MM.1S (cell line): ENCODE measurements around the gene SETD3.

Experiments used
- DNase-seq: peaks from one replicate; pipeline ENCODE4 v3.0.0-alpha.2; 2015
- H2AFZ ChIP-seq: fragments of 300-600 bp; sonication (generic); 2 replicates; pipeline ENCODE4 v1.6.0; 2016; ENCODE audit warnings: antibody characterized with exemption, low read length
- H3F3A ChIP-seq: fragments of 300-600 bp; sonication (generic); 2 replicates; pipeline ENCODE4 v1.6.1; 2016; ENCODE audit warnings: mild to moderate bottlenecking, antibody characterized with exemption, low read length, moderate library complexity, mixed read lengths; ENCODE audit not compliant: insufficient read depth
- H3K27ac ChIP-seq: fragments of 300-600 bp; sonication (generic); 2 replicates; pipeline ENCODE4 v1.5.1; 2016; ENCODE audit warnings: mild to moderate bottlenecking, low read length
- H3K27me3 ChIP-seq: fragments of 300-600 bp; sonication (generic); replicated peaks from 2 replicates; pipeline ENCODE4 v1.6.0; 2016; ENCODE audit warnings: low read length; ENCODE audit not compliant: insufficient read depth
- H3K36me3 ChIP-seq: fragments of 300-600 bp; sonication (generic); replicated peaks from 2 replicates; pipeline ENCODE4 v1.6.1; 2016; ENCODE audit warnings: mild to moderate bottlenecking, low read length, mixed read lengths; ENCODE audit not compliant: insufficient read depth
- H3K4me1 ChIP-seq: fragments of 300-600 bp; sonication (generic); 2 replicates; pipeline ENCODE4 v1.6.1; 2016; ENCODE audit warnings: low read length, mixed read lengths
- H3K4me2 ChIP-seq: fragments of 300-600 bp; sonication (generic); 2 replicates; pipeline ENCODE4 v1.6.0; 2016; ENCODE audit warnings: low read depth, low read length
- H3K4me3 ChIP-seq: fragments of 300-600 bp; sonication (generic); 2 replicates; pipeline ENCODE4 v1.5.1; 2016; ENCODE audit warnings: low read length, mixed read lengths
- H3K79me2 ChIP-seq: fragments of 300-600 bp; sonication (generic); 2 replicates; pipeline ENCODE4 v1.6.1; 2016; ENCODE audit warnings: mixed run types, low read length, mixed read lengths
- H3K9ac ChIP-seq: fragments of 300-600 bp; sonication (generic); 2 replicates; pipeline ENCODE4 v1.6.1; 2016; ENCODE audit warnings: low read length, mixed read lengths
- H3K9me2 ChIP-seq: fragments of 300-600 bp; sonication (generic); replicated peaks from 2 replicates; pipeline ENCODE4 v1.6.1; 2016; ENCODE audit warnings: mild to moderate bottlenecking, low read length, mixed read lengths; ENCODE audit not compliant: insufficient read depth
- H3K9me3 ChIP-seq: fragments of 300-600 bp; sonication (generic); replicated peaks from 2 replicates; pipeline ENCODE4 v1.6.1; 2016; ENCODE audit warnings: mild to moderate bottlenecking, low read length, mixed read lengths; ENCODE audit not compliant: insufficient read depth
- H4K20me1 ChIP-seq: fragments of 300-600 bp; sonication (generic); 2 replicates; pipeline ENCODE4 v1.6.1; 2016; ENCODE audit warnings: mild to moderate bottlenecking, low read length, moderate library complexity, mixed read lengths; ENCODE audit not compliant: insufficient read depth
- CTCF ChIP-seq: fragments of 300-600 bp; sonication (generic); IDR thresholded peaks from 2 replicates; pipeline ENCODE4 v1.5.1; 2016; ENCODE audit warnings: antibody characterized with exemption, low read length, mixed read lengths
- EZH2 ChIP-seq: fragments of 300-600 bp; sonication (generic); optimal IDR thresholded peaks from 2 replicates; pipeline ENCODE3; 2017; ENCODE audit warnings: low read depth, mild to moderate bottlenecking, antibody characterized with exemption, low read length, mixed read lengths
- EZH2phosphoT487 ChIP-seq: fragments of 300-600 bp; sonication (generic); IDR thresholded peaks from 2 replicates; pipeline ENCODE4 v1.6.1; 2018; ENCODE audit warnings: antibody characterized with exemption, low read length

Gene SETD3

GRCh38 chr14:99430491-99430890 lies 50.2 kb downstream of the SETD3 start:
- H3K27me3 ChIP-seq = no peaks in the 10 kb centered on the region
- H3K9ac ChIP-seq = no peak overlapping the region
- no peaks in the 10 kb centered on the region for H3K36me3 ChIP-seq
- no peak; the same call in 1 of the 2 replicates for TF ChIP-seq CTCF
- no peak for TF ChIP-seq EZH2phosphoT487
- no peak for TF ChIP-seq EZH2
- no peak overlapping the region for H3K27ac ChIP-seq
- H4K20me1 ChIP-seq = no peaks in the 10 kb centered on the region
- no peaks in the 10 kb centered on the region for H3K79me2 ChIP-seq
- H3K9me3 ChIP-seq = no peaks in the 10 kb centered on the region
- no peak overlapping the region for H2AFZ ChIP-seq
- H3F3A ChIP-seq = no peaks in the 10 kb centered on the region
- H3K4me3 ChIP-seq = no peak overlapping the region
- H3K9me2 ChIP-seq = no peaks in the 10 kb centered on the region
- H3K4me2 ChIP-seq = no peak overlapping the region
- no peaks in the 10 kb centered on the region for H3K4me1 ChIP-seq
- DNase-seq = no peak

- no peaks in the 10 kb centered on the region for H3K4me1 ChIP-seq
- no peak overlapping the region for H3K27ac ChIP-seq
- no peaks in the 10 kb centered on the region for H3K79me2 ChIP-seq
- no peaks in the 10 kb centered on the region for H3K27me3 ChIP-seq
- no peaks in the 10 kb centered on the region for H3F3A ChIP-seq
- no peak overlapping the region for H2AFZ ChIP-seq
- no peak overlapping the region for H3K9ac ChIP-seq
- no peaks in the 10 kb centered on the region for H4K20me1 ChIP-seq
- no peak for DNase-seq
- no peaks in the 10 kb centered on the region for H3K9me3 ChIP-seq
- no peak for TF ChIP-seq EZH2
- TF ChIP-seq CTCF = no peak
- no peak for TF ChIP-seq EZH2phosphoT487
- H3K9me2 ChIP-seq = no peaks in the 10 kb centered on the region
- H3K4me2 ChIP-seq = no peak overlapping the region
- no peaks in the 10 kb centered on the region for H3K36me3 ChIP-seq
- no peak overlapping the region for H3K4me3 ChIP-seq
Measured at GRCh38 chr14:99427632-99428300, 52.9 kb downstream of the SETD3 start.

- H3K4me1 ChIP-seq = no peaks in the 10 kb centered on the region
- no peaks in the 10 kb centered on the region for H4K20me1 ChIP-seq
- no peak overlapping the region for H3K4me3 ChIP-seq
- H3K27me3 ChIP-seq = no peaks in the 10 kb centered on the region
- H3F3A ChIP-seq = no peaks in the 10 kb centered on the region
- H3K4me2 ChIP-seq = no peak overlapping the region
- H3K9me3 ChIP-seq = no peaks in the 10 kb centered on the region
- no peak overlapping the region for H2AFZ ChIP-seq
- H3K36me3 ChIP-seq = no peaks in the 10 kb centered on the region
- no peak overlapping the region for H3K9ac ChIP-seq
- no peak for DNase-seq
- no peaks in the 10 kb centered on the region for H3K9me2 ChIP-seq
- TF ChIP-seq EZH2phosphoT487 = no peak
- TF ChIP-seq EZH2 = no peak
- TF ChIP-seq CTCF = no peak
- no peak overlapping the region for H3K27ac ChIP-seq
- no peaks in the 10 kb centered on the region for H3K79me2 ChIP-seq
Measured at GRCh38 chr14:99426813-99427346, 53.8 kb downstream of the SETD3 start.
